ENCODE measurements around the gene USP25.

USP25 gene

GRCh38 chr21:15718711-15719110, 11.1 kb upstream of the USP25 start:
- no peak overlapping the region for H3K4me3 ChIP-seq (ENCODE audit: control insufficient read depth, low read depth, low read length)
- no peak for DNase-seq (ENCODE audit: low read depth)
- TF ChIP-seq CTCF (IDR thresholded peaks at IDR 0.05; ENCODE audit: control insufficient read depth, insufficient read depth, low read depth, low read length, missing control alignments) = no peak

- DNase-seq (ENCODE audit: low read depth) = no peak
- H3K4me3 ChIP-seq (ENCODE audit: control insufficient read depth, low read depth, low read length) = no peak overlapping the region
- TF ChIP-seq CTCF (IDR thresholded peaks at IDR 0.05; ENCODE audit: control insufficient read depth, insufficient read depth, low read depth, low read length, missing control alignments) = no peak
These were observed 9.8 kb upstream of the USP25 start for GRCh38 chr21:15719976-15720375.

- TF ChIP-seq CTCF (IDR thresholded peaks at IDR 0.05; ENCODE audit: control insufficient read depth, insufficient read depth, low read depth, low read length, missing control alignments) = no peak
- no peak overlapping the region for H3K4me3 ChIP-seq (ENCODE audit: control insufficient read depth, low read depth, low read length)
- DNase-seq (ENCODE audit: low read depth) = no peak
These were observed 7.0 kb upstream of the USP25 start for GRCh38 chr21:15722591-15723324.

- TF ChIP-seq CTCF (IDR thresholded peaks at IDR 0.05; ENCODE audit: control insufficient read depth, insufficient read depth, low read depth, low read length, missing control alignments) = no peak
- no peak overlapping the region for H3K4me3 ChIP-seq (ENCODE audit: control insufficient read depth, low read depth, low read length)
- no peak for DNase-seq (ENCODE audit: low read depth)
These were observed 3.8 kb upstream of the USP25 start for GRCh38 chr21:15725949-15726348.

GRCh38 chr21:15728046-15728445, 1.7 kb upstream of the USP25 start:
- H3K4me3 ChIP-seq (ENCODE audit: control insufficient read depth, low read depth, low read length) = no peak overlapping the region
- no peak for TF ChIP-seq CTCF (IDR thresholded peaks at IDR 0.05; ENCODE audit: control insufficient read depth, insufficient read depth, low read depth, low read length, missing control alignments)
- DNase-seq (ENCODE audit: low read depth) = no peak

GRCh38 chr21:15729346-15729673, 472 bp upstream of the USP25 start:
- peak overlapping the region; percentile 40 for H3K4me3 ChIP-seq (ENCODE audit: control insufficient read depth, low read depth, low read length)
- TF ChIP-seq CTCF (IDR thresholded peaks at IDR 0.05; ENCODE audit: control insufficient read depth, insufficient read depth, low read depth, low read length, missing control alignments) = no peak
- DNase-seq (ENCODE audit: low read depth) = no peak

Measured in AG09309 (cell line).